Hippocampal formation (tissue), 2 donors: ENCODE data around the gene ATXN2.
A peak's percentile ranks its signal among the peaks of the same experiment; 100 is the strongest.
"Not testable (repeated sequence)": the region's sequence is repeated elsewhere in the genome, so short reads cannot be mapped to it uniquely, and the experiment has no call there.

Experiments used
- DNase-seq, 2 donors: peaks; one replicate each; lab custom pipeline; 2025; lab: John Stamatoyannopoulos, UW

The ATXN2 gene

DNA sequence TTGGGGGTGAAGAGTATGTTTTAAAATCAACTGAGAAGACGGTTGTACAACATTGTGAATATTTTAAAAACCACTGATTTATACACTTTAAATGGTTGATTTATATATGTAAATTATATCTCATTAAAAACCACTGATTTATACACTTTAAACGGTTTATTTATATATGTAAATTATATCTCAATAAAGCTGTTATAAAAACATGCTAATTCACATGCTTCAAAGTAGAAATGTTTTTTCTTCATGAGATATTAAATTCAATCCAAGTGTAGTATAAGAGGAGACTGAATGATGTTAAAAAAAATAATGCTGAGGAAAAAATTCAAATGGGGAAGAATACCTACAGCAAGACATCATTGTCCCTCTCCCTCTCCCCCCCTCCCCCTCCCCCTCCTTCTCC is 92.9 kb downstream of the ATXN2 start:
- no peak for DNase-seq

DNA sequence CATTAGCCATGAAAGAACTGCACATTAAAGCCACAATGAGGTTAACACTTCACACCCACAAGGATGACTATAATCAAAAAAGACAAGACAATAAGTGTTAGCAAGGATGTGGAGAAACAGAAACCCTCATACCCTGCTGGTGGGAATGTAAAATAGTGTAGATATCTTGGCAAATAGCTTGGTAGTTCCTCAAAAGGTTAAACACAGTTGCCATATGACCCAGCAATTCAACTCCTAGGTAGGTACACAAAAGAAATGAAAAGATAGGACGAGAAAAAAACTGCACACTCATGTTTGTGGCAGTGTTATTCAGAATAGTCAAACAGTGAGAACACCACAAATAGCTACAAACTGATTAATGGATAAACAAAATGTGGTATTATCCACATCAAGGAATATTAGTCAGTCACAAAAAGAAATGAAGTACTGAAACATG is 93.5 kb downstream of the ATXN2 start:
- no peak for DNase-seq

DNA sequence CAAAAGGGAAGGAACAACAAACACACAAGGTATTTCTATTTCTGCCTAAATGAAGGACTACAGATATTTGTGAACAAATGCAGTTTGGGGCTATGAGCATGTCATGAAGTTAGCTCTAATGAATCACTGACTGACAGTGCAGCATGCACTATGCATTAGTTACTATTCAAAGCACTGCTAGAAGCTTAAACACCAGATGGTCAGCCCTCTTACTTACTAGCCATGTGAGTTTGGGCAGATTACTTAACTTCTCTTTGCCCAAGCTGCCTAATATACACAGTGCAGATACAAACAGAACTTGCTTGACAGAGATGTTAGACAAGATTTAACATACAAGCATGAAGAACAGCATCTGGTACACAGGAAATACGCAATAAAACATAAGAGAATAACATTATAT is 96.0 kb downstream of the ATXN2 start:
- peak in 1 of 2 donors; percentile 25 for DNase-seq

DNA sequence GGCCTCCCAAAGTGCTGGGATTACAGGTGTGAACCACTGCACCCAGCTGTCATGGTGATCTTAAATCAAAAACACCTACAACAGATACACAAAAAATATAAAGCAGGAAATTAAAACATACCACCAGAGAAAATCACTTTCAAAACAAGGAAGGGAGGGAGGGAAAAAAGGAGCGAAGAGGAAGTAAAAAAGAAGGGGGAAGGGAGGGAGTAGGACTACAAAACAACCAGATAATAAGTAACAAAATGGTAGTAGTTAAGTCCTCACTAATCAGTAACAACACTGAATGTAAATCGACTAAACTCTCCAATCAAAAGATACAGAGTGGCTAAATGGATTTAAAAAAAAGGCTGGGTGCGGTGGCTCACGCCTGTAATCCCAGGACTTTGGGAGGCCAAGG is 104.4 kb downstream of the ATXN2 start:
- DNase-seq: no peak

DNA sequence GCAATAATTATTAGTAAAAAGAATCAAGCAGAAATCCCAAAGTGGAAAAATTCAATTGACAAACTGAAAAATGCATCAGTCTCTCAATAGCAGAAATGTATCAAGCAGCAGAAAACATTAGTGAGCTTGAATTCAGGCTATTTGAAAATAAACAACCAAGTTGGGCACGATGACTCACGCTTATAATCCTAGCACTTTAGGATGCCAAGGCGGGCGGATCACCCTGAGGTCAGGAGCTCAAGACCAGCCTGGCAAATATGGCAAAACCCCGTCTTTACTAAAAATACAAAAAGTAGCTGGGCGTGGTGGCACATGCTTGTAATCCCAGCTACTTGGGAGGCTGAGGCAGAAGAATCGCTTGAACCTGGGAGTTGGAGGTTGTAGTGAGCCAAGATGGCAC is 106.1 kb downstream of the ATXN2 start:
- DNase-seq: not testable (repeated sequence)

DNA sequence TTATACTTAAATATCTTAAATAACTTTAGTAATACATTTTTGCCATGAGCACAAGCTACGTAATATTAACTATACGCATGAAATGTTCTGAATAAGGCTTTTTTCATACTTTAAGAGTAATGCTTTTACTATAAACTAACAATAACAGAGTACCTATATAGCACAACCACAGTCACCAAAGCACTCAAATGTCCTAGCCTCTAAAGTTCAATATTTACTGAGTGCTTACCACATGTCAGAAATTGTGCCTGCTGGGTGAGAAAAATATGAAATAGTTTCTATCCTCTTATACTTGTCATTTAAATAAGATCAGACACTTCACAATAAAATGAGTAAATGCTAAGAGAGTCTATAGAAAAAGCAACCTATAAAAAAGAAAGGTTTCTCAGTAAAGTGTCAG is 110.3 kb downstream of the ATXN2 start:
- no peak for DNase-seq

- no peak for DNase-seq
These were observed 110.8 kb downstream of the ATXN2 start for GRCh38 chr12:111488271-111488670.

GRCh38 chr12:111482462-111482861 is 116.7 kb downstream of the ATXN2 start:
- no peak for DNase-seq

DNA sequence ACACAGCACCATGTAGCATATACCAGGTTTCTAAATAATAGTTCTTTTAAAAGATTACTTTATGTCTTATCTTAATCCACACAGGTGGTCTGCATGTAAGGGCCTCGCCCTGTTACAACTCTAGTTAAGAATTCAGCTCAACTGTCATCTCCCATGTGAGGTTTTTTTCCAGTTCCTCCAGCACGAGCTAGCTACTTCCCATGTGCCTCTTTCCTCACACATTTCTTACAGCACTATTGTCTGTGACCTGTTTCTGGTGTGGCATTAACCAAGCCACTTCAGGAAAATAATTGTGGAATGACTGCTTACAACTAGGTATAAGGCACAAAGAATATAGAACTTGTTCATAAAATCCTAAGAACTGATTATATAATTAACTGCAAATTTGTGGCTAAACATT is 127.9 kb downstream of the ATXN2 start:
- no peak for DNase-seq

GRCh38 chr12:111469401-111469800 is 129.7 kb downstream of the ATXN2 start:
- no peak for DNase-seq

DNA sequence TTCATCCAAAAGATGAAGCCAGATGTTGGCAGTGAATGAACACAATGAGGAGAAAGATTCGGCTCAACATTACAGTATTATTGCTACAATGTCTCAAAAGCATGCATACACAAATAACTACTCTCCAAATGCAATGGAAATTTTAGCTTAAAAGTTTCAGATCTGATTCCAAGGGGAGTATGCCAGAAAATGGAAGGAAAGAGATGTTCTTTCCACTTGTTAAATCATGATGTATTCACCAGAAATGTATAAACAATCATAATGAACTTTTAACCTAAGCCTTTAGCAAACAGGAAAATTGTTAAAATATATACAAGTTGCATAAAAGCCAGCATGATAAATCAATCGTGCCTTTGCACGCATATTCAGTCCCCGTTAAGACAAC is 131.3 kb downstream of the ATXN2 start:
- DNase-seq: no peak

DNA sequence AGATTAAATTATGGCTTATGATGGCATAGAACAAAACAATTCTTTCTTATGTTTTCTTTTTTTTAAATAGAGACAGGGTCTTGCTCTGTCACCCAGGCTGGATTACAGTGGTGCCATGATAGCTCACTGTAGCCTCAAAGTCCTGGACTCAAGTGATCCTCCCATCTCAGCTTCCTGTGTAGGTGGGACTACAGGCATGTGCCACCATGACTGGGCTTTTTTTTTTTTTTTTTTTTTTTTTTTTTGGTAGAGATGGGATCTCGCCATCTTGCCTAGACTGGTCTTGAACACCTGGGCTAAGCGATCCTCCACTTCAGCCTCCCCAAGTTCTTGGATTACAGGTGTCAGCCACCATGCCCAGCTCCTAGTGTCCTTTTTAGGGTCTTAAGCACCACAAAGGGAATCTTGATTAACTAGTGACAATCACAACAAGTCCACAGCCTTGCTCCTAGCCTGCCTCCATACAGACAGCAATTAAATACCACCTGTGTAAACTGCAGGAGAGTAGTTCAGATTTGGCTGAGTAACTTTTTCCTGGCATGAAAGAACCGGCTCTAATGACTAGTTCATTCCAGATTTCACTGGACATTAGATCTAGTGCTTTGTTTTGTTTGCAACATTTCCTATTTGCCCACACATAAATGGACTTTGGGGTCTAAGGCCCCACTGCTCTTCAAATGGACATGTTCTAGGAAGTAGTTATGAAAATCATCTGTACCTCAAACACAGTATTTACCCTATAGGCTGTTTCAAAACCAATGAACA is 131.8 kb downstream of the ATXN2 start:
- no peak for DNase-seq

DNA sequence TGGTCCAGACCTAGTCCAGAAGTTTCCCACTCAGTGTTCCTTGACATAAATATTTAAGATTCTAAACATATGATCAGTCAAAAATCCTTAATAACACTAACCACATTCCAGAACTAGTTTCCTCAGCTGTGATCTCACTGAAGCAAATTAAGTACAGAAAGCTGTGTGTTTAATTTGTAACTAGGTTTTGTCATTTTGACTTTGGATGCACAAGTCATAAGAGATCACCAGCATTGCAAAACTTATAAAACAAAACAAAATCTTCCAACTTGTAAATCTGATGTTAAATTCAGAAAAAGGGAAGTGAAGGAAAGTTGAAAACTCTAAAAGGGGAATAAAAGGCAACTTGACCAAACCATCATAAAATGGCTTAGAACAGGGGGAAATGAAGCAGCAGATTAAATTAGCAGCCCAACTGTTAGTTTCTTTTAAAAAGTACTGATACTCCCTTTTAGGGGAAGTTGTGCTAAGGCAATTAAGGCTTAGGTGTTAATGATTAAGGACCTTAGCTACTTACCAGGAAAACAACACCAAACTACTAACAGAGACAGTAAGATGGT is 136.8 kb downstream of the ATXN2 start:
- no peak for DNase-seq

GRCh38 chr12:111460111-111460510 is 139.0 kb downstream of the ATXN2 start:
- not testable (repeated sequence) for DNase-seq

DNA sequence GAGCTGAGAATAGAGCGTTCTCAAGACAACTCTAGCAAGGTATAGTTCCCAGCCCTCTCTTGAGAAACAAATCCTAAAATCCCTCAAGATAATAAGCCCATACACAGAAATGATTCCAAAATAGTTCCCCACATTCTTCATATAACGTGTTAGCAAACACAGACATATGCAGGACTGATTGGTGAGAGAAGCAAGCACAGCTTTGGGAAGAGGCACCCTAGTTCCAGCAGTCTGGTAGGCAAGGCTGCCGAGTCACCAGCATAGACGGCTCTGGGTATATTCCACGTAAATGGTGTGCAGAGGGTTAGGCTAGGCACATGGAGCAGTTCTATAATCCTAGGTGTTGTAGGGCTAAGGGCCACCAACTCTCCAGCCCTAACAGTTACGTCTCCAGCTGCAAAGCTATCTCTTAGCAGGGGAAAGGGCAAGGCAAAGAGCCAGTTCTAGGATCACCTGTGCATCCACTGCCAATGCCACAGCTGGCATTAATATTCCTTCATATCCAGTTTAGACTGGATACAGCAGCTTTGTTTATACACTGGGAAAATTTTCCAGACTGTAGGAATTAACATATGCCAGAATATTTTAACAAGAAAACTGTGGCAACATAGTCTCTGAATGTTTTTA is 140.5 kb downstream of the ATXN2 start:
- DNase-seq: no peak

DNA sequence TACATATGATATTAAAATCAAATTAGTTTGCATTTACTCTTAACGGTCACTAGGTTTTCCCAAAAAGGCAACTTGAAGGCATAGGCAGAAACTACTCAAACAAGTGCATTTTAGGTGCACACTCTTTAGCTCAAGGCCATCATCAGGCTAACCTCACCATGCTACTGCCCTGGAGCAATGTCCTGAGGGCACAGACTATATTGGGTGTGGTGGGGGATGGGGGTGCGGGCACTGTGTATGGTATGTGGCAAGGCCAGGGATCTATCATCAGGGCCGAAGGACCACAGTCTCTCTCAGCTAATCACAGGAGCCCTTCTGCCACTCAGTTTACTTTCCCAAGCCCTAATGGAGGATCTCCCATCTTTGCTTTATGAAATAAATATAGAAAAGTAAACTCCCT is 141.5 kb downstream of the ATXN2 start:
- no peak for DNase-seq

DNA sequence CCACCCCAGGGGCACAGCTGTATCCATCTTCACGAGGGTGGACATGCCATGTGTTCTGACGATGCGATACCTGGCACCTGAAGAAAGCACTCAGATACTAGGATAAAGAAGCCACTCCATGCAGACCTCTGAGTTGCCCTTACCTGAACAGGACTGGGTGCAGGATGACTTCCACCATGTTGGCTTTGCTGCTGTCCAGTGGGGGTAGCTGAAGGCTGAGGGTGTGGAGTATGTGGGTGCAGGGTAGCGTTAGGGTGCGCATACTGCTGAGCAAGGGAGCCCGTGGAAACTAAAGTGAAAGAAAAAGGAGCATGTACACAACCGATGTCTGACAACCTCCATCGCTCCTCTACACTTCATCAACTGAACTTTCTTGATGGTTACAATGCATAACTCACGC is 142.0 kb downstream of the ATXN2 start:
- no peak for DNase-seq

DNA sequence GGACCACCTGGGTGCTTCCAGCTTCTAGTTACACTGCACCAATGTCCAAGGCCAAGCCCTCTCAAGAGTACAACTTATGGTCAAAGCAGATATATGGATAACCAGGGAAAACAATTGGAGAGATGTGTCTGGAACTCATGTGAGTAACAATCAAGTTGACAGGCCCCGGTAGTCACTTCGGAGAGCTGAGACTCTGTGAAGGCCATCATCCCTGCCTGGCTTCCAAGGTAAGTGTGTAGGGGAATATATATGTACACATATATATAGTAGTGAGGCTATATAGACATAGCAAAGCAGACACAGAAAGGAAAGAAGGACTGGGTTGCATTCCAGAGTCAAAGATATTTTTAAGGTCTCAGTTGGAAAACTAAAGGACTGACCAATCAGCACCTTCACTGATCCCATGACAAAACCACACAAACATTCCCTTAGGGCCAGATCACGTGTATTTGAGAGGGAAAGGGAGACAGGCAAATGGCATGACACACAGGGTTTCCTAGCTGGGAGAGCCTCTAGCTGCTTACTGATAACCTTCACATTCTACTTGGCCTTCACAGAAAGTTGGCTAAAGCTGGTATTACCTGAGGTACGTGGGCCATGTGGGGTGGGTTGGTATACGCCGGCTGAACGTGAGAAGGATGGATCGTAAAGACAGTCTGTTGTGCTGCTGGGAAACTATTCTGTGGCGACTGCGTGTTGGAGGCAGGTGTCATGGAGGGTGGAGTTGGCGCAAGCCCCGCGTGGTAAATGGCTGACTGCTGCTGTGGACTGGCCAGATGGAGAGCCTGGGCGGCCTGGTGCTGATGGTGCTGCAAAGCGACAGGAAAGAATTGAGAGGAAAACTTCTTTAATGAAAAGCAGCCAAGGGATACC is 143.4 kb downstream of the ATXN2 start:
- DNase-seq: no peak

DNA sequence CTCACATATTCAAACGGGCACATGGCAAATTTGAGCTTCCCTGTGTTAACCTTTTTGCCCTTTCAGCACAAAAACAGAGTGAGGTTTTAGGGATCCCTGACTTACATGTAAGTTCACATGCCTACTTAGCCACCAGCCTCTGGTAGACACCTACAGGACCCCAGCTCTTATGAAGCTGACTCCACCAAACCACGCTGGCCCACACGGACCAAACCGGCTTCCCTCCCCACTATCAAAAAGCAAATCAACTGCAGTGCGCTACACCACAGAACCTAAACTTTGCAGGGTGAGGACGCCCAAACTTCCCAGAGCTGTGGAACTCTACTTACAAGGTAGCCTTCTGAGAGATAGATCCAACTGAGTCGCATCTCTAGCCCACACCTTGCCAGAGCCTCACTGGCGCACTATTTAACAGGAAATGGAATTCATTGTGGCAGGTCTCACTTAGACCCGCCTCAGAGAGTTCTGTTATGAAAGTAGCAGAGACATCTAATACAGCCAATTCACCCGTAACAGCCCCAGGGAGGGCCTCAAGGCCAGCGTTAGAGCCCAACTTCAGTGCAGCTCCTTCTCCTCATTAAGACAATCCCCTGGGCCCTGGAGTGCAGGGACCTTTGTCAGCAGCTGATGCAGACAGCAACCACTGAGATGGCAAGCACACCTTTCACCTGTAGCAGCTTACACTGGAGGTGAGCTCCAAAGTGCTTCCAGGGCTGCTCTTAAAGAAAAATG is 144.2 kb downstream of the ATXN2 start:
- DNase-seq: no peak

- DNase-seq: no peak
These were observed 144.8 kb downstream of the ATXN2 start for GRCh38 chr12:111454311-111454710.

- peak; percentile 23 to 34 for DNase-seq
These were observed 145.8 kb downstream of the ATXN2 start for GRCh38 chr12:111453071-111453989.
